Sigmoid colon (tissue), 7 donors: ENCODE measurements around the gene SPAM1. TPM values are rescaled to one million over a fixed set of nuclear protein-coding genes. Genes with fewer than 3 reads are reported as not detected.

Experiments
- DNase-seq: peaks from one replicate; pipeline ENCODE4 v3.0.0-alpha.2; 2019
- H3K27ac ChIP-seq, 4 donors: fragments of 200-600 bp; sonication (generic); one replicate each; pipeline ENCODE4 v1.5.1; 2016 to 2019; ENCODE audit warnings: mild to moderate bottlenecking in 1 of 4
- H3K27me3 ChIP-seq, 3 donors: fragments of 200-600 bp; sonication (generic); one replicate each; pipeline ENCODE4 v1.5.1; 2019; ENCODE audit warnings: mild to moderate bottlenecking in 1 of 3
- H3K36me3 ChIP-seq, 4 donors: fragments of 200-600 bp; sonication (generic); one replicate each; pipeline ENCODE4 v1.5.1; 2016 to 2019
- H3K4me1 ChIP-seq, 4 donors: fragments of 200-600 bp; sonication (generic); one replicate each; pipeline ENCODE4 v1.5.1; 2017 to 2019
- H3K4me3 ChIP-seq, 4 donors: fragments of 200-600 bp; sonication (generic); one replicate each; pipeline ENCODE4 v1.5.1; 2017 to 2019; ENCODE audit warnings: mild to moderate bottlenecking in 2 of 4, moderate library complexity in 1 of 4
- H3K9me3 ChIP-seq, 4 donors: fragments of 200-600 bp in 3 of 4; sonication (generic) in 3 of 4; one replicate each; pipeline versions ENCODE4 v1.5.1 to v1.6.1; 2013 to 2019
- CTCF ChIP-seq, 4 experiments: fragments of 450-650 bp in 3 of 4; fragments of 200-600 bp in 1 of 4; IDR thresholded peaks; one replicate each; pipeline ENCODE4 v1.5.1; 2016 to 2019; ENCODE audit warnings: antibody characterized with exemption in 4 of 4, mild to moderate bottlenecking in 3 of 4, moderate library complexity in 2 of 4
- EP300 ChIP-seq, 4 donors: sonication (generic); formaldehyde crosslinking; IDR thresholded peaks; one replicate each; pipeline ENCODE4 v1.6.1; 2017; ENCODE audit warnings: antibody characterized with exemption in 4 of 4
- POLR2A ChIP-seq, 2 donors: fragments of 450-650 bp; IDR thresholded peaks; one replicate each; pipeline ENCODE4 v1.6.1; 2016; ENCODE audit warnings: antibody characterized with exemption in 2 of 2, mild to moderate bottlenecking in 2 of 2, moderate library complexity in 2 of 2
- POLR2AphosphoS5 ChIP-seq, 4 donors: sonication (generic); formaldehyde crosslinking; IDR thresholded peaks; one replicate each; pipeline ENCODE4 v1.6.1; 2017; ENCODE audit warnings: antibody characterized with exemption in 4 of 4
- WGBS, 2 donors: extraction: QIAGEN DNeasy Blood & Tissue Kit; methylation state at CpG; one replicate each; pipeline ENCODE4 v1.1.7; 2013; 5-methylcytosine and 5-hydroxymethylcytosine counted together
- intact Hi-C: fragments of 100-400 bp; cut with DNase I; formaldehyde crosslinking; loops from one replicate; pipeline ENCODE4 v1.15.1; 2023
- polyA plus RNA-seq, 3 donors: library from polyadenylated mRNA; stranded (reverse); fragments of 200-250 nt; gene quantifications; one replicate each; pipeline ENCODE4 v1.2.3, GENCODE V29; 2013
- total RNA-seq, 4 donors: library from RNA; depleted of rRNA; stranded (reverse); fragments of >200 nt; gene quantifications; one replicate each; pipeline ENCODE4 v1.1.0, GENCODE V29; 2016
- donor health status: healthy with polysubstance abuse.
- donor health status: Bipolar disorder and iron deficiency.
- donor health status: healthy.

The SPAM1 gene
- total and polyA plus RNA-seq, 7 donors, result not detected

- H3K27ac ChIP-seq, result no peak overlapping the region
- intact Hi-C loops, result no loop called here
- H3K36me3 ChIP-seq, result no peaks in the 10 kb centered on the region
- H3K4me1 ChIP-seq, result no peaks in the 10 kb centered on the region
- no peak overlapping the region for H3K4me3 ChIP-seq
- TF ChIP-seq CTCF (IDR thresholded peaks at IDR 0.05) (no peak), POLR2AphosphoS5 (IDR thresholded peaks at IDR 0.05) (no peak), EP300 (IDR thresholded peaks at IDR 0.05) (no peak), POLR2A (IDR thresholded peaks at IDR 0.05) (no peak)
- WGBS, 2 donors, result 81 to 91% methylated on average over 2 of the region's 2 CpGs
- no peak for DNase-seq
- no peaks in the 10 kb centered on the region for H3K27me3 ChIP-seq
- H3K9me3 ChIP-seq, result no peaks in the 10 kb centered on the region
These were observed 69.0 kb downstream of the SPAM1 start for GRCh38 chr7:123993996-123994395.

GRCh38 chr7:123994449-123994848, 69.4 kb downstream of the SPAM1 start:
- Histone ChIP-seq H3K36me3 (no peaks in the 10 kb centered on the region), H3K27ac (no peak overlapping the region), H3K4me1 (no peaks in the 10 kb centered on the region), H3K27me3 (no peaks in the 10 kb centered on the region), H3K9me3 (no peaks in the 10 kb centered on the region), H3K4me3 (no peak overlapping the region)
- intact Hi-C loops, result no loop called here
- no peak for DNase-seq
- TF ChIP-seq EP300 (IDR thresholded peaks at IDR 0.05) (no peak), CTCF (IDR thresholded peaks at IDR 0.05) (no peak), POLR2AphosphoS5 (IDR thresholded peaks at IDR 0.05) (no peak), POLR2A (IDR thresholded peaks at IDR 0.05) (no peak)

GRCh38 chr7:123995617-123996326, 70.7 kb downstream of the SPAM1 start:
- no peaks in the 10 kb centered on the region for H3K27me3 ChIP-seq
- WGBS, 2 donors, result 92 to 96% methylated on average over 10 of the region's 10 CpGs
- TF ChIP-seq POLR2AphosphoS5 (IDR thresholded peaks at IDR 0.05), result no peak
- no peak for TF ChIP-seq CTCF (IDR thresholded peaks at IDR 0.05)
- TF ChIP-seq EP300 (IDR thresholded peaks at IDR 0.05), result no peak
- no peak for TF ChIP-seq POLR2A (IDR thresholded peaks at IDR 0.05)
- H3K27ac ChIP-seq, result no peak overlapping the region
- no peak for DNase-seq
- no peaks in the 10 kb centered on the region for H3K36me3 ChIP-seq
- intact Hi-C loops, result no loop called here
- H3K4me3 ChIP-seq, result no peak overlapping the region
- no peaks in the 10 kb centered on the region for H3K9me3 ChIP-seq
- no peaks in the 10 kb centered on the region for H3K4me1 ChIP-seq

- H3K27ac ChIP-seq, result no peak overlapping the region
- no peak for TF ChIP-seq EP300 (IDR thresholded peaks at IDR 0.05)
- TF ChIP-seq CTCF (IDR thresholded peaks at IDR 0.05), result no peak
- TF ChIP-seq POLR2A (IDR thresholded peaks at IDR 0.05), result no peak
- TF ChIP-seq POLR2AphosphoS5 (IDR thresholded peaks at IDR 0.05), result no peak
- peaks cover 0 to 2% (median 0%) of the 10 kb centered on the region in 4 donors for H3K9me3 ChIP-seq
- intact Hi-C loops, result no loop called here
- no peak for DNase-seq
- no peaks in the 10 kb centered on the region for H3K36me3 ChIP-seq
- H3K4me3 ChIP-seq, result no peak overlapping the region
- no peaks in the 10 kb centered on the region for H3K4me1 ChIP-seq
- WGBS, 2 donors, result 93 to 95% methylated on average over 6 of the region's 6 CpGs
- H3K27me3 ChIP-seq, result no peaks in the 10 kb centered on the region
These were observed 71.2 kb downstream of the SPAM1 start for GRCh38 chr7:123996327-123996625.

GRCh38 chr7:123998921-123999320, 73.9 kb downstream of the SPAM1 start:
- no peak for DNase-seq
- TF ChIP-seq POLR2A (IDR thresholded peaks at IDR 0.05) (no peak), EP300 (IDR thresholded peaks at IDR 0.05) (no peak), CTCF (IDR thresholded peaks at IDR 0.05) (no peak), POLR2AphosphoS5 (IDR thresholded peaks at IDR 0.05) (no peak)
- H3K27me3 ChIP-seq, result no peaks in the 10 kb centered on the region
- 90 to 95% methylated on average over 5 of the region's 5 CpGs for WGBS, 2 donors
- intact Hi-C loops, result no loop called here
- H3K4me1 ChIP-seq, result no peaks in the 10 kb centered on the region
- H3K27ac ChIP-seq, result no peak overlapping the region
- H3K36me3 ChIP-seq, result no peaks in the 10 kb centered on the region
- H3K4me3 ChIP-seq, result no peak overlapping the region
- H3K9me3 ChIP-seq, result peaks cover 0 to 3% (median 0%) of the 10 kb centered on the region in 4 donors
